ENCODE results near the gene LRCH3. TPM values are rescaled to one million over a fixed set of nuclear protein-coding genes. Genes with fewer than 3 reads are reported as not detected.
A peak's percentile ranks its signal among the peaks of the same experiment; 100 is the strongest.

Gene LRCH3
- total RNA-seq, 1 experiment from 2014 or later: 93.7 TPM

DNA sequence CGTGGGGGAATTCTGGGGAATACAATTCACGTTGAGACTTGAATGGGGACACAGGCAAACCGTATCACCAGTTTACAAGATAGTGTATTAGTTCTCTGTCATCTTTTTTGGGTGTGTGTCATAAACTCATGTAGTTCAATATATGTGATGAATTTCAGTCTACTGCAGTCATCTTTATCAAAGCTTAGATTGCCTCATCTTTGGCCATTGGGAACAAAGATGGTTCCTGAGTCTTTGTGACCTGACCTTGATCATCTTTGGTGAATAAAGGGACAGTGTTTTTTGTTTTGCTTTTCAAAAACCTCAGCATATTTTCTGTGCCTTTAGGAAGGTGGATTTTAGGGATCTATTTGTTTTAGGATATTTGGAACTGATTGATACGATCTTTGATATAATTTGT, 23.3 kb downstream of the LRCH3 start:
- in situ Hi-C loops (cut with HindIII; ENCODE audit: low pct_unique_long_range_greater_than_20kb, low sequenced_read_pairs): no loop called here
- no peak for DNase-seq (ENCODE audit: low read depth, low spot score)

DNA sequence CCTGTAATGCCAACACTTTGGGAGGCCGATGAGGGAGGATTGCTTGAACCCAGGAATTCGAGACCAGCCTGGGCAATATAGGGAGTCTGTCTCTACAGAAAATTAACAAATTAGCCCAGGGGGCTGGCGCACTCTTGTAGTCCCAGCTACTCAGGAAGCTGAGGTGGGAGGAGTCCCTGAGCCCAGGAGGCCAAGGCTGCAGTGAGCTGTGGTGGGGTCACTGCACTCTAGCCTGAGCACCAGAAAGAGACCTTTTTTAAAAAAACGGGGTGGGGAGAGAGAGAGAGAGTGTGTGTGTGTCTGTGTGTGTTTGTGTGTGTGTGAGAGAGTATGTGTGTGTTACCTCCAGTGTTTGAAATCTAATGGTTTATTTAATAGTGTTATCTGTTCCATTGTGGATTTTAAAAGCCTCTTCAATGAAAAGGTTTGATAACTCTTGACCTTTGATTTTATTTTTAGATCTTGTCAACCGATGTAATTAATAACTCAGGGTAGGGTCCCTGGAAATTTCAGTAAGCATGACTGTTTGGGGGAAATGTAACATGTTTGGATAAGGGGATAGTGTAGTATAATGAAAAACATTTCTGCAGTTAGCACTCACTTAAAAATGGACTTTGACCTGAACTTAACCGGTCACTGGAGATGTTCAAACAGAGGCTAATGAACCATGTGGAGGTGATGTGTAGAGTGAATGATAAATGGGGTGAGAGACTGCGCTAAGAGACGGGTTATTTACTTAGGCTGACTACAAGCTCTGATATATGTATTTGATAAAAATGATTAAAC, 29.7 kb downstream of the LRCH3 start:
- DNase-seq (ENCODE audit: low read depth, low spot score): no peak
- in situ Hi-C loops (cut with HindIII; ENCODE audit: low pct_unique_long_range_greater_than_20kb, low sequenced_read_pairs): no loop called here

DNA sequence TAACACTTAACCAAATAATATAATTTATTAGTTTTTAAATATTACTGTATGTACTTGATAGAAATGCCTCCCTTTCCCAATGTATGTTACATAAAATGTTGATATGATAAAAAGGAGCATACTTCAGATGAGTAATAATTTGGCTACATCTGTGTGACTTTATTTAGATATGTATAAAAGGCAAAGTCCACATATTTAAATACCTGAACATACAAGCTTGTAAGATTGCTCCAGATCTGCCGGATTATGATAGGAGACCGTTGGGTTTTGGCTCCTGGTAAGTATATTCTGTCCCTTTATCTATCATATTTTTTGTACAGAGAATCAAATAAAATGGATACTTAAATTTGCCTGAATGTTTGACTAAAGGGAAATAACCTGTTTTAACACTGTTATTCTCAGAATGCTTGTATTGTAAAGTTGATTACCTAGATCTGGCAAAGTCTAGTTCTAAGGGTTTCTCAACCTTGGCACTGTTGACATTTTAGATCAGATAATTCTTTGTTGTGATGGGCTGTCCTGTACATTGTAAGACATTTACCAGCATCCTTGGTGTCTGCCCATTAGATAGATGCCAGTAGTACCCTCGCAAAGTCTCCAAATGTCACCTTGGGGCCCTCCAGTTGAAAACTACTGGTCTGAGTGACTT, 38.5 kb downstream of the LRCH3 start:
- no peak for DNase-seq (ENCODE audit: low read depth, low spot score)
- in situ Hi-C loops (cut with HindIII; ENCODE audit: low pct_unique_long_range_greater_than_20kb, low sequenced_read_pairs): no loop called here

DNA sequence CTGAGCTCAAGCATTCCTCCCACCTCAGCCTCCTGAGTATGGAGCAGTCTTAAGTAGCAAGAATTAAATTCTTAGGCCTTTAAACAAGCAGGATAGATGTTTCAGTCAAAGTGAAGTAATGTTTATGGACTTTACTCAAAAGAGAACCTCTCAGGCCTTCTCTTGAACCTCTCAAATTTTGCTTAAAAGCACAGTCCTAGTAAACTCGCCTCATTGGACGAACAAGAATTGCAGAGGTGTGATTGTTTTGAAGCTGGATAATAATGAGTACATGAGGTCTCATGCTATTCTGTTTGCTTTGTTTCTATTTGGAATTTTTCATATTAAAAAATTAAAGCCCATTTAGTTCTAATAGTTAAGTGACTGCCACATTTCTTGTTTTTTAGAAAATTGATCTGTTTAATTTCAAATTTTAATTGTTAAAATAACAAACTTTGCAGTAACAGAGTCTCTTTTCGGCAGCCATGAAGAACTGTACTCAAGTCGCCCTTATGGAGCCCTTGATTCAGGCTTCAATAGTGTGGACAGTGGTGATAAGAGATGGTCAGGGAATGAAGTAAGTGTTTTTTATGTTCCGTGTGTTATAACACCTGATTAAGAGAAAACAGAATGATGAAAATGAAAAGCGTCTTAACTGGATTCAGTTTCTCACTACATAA, 39.4 kb downstream of the LRCH3 start:
- DNase-seq (ENCODE audit: low read depth, low spot score): no peak
- in situ Hi-C loops (cut with HindIII; ENCODE audit: low pct_unique_long_range_greater_than_20kb, low sequenced_read_pairs): no loop called here

DNA sequence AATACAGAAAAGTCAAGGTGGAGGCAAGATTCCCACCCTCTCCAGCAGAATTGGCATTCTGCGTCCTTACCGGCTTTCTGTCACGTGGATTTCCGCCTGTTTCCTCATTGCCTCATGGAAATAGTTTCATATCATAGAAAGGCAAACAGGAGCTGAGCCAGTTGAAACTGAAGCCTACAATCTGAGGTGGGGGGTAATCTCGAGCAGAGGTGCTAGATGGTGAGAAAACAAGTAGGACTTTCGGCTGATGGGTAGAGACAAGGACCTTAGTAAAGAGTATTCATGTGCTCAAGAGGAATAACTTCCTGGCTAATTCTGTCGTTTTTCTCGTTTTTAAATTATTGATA, 39.9 kb downstream of the LRCH3 start:
- DNase-seq (ENCODE audit: low read depth, low spot score): no peak
- in situ Hi-C loops (cut with HindIII; ENCODE audit: low pct_unique_long_range_greater_than_20kb, low sequenced_read_pairs): no loop called here

DNA sequence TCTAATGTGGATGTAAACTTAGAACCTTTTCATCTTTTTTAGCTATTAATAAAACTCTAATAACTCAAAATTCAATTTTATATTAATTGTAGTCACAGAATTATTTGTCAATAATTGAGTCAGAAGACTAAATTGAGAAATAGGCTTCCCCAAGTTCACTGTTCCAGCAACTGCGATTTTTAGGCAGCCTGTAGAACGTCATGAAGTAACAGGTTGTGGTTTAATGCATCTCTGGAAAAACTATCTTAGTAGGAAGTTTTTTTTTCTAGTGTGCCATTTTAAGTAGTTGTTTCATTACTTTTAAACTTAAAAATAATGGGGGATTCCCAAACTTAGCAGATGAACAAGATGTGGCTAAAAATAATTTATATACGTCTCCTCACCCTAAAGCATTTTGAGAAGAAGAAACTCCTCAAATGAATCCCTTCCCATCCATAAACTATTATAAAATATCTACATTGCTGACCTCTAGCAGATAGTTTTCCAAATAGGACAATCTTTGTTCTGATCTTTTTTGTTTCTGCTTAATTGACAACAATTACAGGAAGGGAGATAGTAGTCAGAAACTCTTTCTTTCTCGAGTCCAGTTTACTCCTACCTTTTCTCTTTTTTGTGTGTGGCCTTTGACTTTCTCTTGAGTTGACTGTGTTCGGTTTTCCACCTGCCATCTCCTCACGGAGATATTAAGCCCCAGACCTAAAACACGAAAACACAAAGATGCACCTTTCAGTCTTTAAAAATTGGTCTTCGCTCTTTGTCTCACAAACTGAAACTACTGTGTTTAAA, 43.1 kb downstream of the LRCH3 start:
- DNase-seq (ENCODE audit: low read depth, low spot score): no peak
- in situ Hi-C loops (cut with HindIII; ENCODE audit: low pct_unique_long_range_greater_than_20kb, low sequenced_read_pairs): no loop called here

DNA sequence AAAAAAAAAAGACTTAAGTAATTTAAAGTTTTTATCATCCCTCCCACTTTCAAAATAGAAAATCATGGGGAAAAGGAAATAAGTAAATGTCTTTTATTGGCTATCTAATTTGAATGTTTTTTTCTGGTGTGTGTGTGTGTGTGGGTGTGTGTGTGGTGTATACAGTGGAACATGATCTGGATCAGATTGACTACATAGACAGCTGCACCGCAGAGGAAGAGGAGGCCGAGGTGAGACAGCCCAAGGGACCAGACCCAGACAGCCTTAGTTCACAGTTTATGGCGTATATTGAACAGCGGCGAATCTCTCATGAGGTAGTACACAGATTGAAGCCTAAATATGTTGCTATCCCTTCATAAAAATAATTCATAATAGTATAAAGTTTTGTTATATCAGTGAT, 44.5 kb downstream of the LRCH3 start:
- in situ Hi-C loops (cut with HindIII; ENCODE audit: low pct_unique_long_range_greater_than_20kb, low sequenced_read_pairs): no loop called here
- no peak for DNase-seq (ENCODE audit: low read depth, low spot score)

DNA sequence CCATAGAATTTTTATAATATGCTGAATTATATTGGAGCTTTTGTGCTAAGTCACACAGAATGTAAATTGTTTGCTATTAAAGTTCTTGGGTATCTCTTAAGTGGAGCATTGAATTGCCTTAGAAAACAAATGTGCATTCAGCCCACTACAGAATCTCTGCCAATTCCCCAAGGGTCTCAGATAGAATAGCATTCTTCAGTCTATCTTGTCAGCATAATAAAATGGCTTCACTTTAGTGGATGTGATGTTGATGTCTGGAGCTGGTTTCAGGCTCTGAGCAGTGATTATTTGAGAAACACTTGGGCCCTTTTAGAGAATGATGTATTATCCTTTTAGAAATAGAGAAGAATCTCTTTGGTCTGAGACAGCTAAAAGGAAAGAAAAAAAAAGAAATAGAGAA, 45.2 kb downstream of the LRCH3 start:
- in situ Hi-C loops (cut with HindIII; ENCODE audit: low pct_unique_long_range_greater_than_20kb, low sequenced_read_pairs): no loop called here
- peak; percentile 90 for DNase-seq (ENCODE audit: low read depth, low spot score)

DNA sequence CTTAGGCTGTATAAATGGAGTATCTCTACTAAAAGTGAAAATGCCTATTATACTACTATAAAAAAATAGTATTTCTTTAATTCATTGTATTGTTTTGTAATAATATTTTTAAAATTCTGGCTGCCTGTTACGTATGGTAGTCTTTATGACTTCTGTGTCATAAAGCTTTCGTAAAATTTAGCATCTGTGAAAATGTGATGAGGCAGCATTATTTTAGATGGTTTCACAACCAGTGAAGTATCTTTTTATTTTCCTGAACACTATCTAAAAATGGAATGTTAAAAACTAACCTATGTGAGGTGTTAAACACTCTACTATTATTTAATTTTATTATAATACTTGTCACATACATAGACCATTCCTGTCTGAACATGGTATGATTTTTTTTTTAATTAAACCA, 46.2 kb downstream of the LRCH3 start:
- in situ Hi-C loops (cut with HindIII; ENCODE audit: low pct_unique_long_range_greater_than_20kb, low sequenced_read_pairs): no loop called here
- DNase-seq (ENCODE audit: low read depth, low spot score): no peak

DNA sequence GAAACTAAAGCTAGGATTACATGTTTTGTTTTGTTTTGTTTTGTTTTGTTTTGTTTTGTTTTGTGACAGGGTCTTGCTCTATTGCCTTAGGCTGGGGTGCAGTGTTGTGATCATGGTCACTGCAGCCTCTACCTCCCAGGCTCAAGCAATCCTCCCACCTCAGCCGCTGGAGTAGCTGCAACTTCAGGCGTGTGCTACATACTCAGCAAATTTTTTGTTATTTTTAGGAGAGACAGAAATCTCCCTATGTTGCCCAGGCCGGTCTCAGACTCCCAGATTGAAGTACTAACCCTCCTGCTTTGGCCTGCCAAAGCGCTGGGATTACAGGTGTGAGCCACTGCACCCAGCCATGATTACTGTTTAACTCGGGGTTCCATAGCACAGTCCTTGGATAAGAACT, 50.7 kb downstream of the LRCH3 start:
- no peak for DNase-seq (ENCODE audit: low read depth, low spot score)
- in situ Hi-C loops (cut with HindIII; ENCODE audit: low pct_unique_long_range_greater_than_20kb, low sequenced_read_pairs): no loop called here

DNA sequence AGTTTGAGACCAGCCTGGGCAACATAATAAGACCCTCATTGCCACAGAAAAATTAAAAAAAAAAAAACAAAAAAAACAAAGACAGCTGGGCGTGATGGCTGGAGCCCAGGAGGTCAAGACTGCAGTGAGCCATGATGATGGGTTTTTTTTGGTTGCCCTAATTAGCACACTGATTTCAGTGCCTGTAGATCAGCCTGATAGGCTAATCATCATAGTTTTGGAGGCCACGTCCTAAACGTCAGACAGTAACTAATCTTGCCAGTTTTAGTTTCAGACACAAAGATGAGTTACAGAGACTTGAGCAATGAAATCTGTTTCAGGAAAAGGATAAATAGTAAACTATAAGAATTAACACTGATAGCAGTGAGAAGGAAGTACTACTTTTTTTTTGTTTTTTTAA, 55.4 kb downstream of the LRCH3 start:
- in situ Hi-C loops (cut with HindIII; ENCODE audit: low pct_unique_long_range_greater_than_20kb, low sequenced_read_pairs): no loop called here
- DNase-seq (ENCODE audit: low read depth, low spot score): no peak

DNA sequence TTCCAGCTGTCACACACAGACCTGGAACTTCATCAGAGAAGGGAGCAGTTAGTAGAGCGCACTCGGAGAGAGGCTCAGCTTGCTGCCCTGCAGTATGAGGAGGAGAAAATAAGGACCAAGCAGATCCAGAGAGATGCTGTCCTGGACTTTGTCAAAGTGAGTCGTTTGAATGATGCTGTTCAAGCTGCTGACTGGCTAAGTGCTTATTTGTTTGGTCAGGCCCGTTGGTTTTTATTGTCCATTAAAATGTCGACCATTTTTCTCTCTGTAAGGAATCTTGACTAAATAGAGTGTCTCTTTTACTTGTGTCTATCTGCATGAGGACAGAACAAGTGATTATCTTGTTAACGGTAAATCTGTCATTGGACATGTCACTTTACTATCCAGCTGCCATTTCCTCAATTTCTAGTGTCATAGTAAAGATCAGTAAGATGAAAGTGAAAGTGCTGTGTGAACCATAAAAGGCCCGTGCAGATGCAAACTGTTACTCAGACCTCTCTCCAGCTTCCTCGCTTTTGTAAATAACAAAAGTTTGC, 56.9 kb downstream of the LRCH3 start:
- no peak for DNase-seq (ENCODE audit: low read depth, low spot score)
- in situ Hi-C loops (cut with HindIII; ENCODE audit: low pct_unique_long_range_greater_than_20kb, low sequenced_read_pairs): no loop called here

DNA sequence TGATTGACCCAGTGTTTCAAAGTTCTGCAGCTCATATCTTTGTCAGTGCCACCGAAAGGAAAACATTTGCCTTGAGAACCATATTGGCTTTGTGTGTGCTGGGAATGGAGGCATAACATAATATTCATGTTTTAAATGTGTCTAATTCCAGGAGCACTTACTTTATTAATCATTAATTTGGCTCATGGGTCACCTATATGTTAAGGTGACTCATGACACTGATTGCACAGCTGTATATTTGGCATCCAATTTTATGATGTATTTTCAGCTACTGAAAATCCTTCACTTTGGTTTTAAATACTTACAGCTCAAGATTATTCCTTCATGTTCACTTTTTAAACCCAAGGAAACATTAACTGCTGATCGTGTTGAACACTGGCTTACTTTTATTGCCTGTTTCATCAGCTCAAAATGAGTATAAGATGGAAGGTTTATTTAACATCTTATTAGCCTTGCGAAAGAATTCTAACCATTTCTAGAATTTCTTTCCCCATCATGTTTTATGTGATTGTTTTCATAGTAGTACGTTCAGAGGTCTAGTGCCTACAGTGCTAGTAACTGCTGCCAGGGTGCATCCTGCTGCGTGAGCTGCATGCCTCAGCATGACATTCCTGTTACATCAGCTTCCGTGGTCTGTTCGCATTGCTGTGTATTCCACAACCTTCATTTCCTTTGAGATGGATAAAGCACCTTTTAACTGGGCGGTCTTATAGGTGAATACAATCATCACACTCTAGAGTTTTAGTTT, 63.7 kb downstream of the LRCH3 start:
- no peak for DNase-seq (ENCODE audit: low read depth, low spot score)
- in situ Hi-C loops (cut with HindIII; ENCODE audit: low pct_unique_long_range_greater_than_20kb, low sequenced_read_pairs): no loop called here

DNA sequence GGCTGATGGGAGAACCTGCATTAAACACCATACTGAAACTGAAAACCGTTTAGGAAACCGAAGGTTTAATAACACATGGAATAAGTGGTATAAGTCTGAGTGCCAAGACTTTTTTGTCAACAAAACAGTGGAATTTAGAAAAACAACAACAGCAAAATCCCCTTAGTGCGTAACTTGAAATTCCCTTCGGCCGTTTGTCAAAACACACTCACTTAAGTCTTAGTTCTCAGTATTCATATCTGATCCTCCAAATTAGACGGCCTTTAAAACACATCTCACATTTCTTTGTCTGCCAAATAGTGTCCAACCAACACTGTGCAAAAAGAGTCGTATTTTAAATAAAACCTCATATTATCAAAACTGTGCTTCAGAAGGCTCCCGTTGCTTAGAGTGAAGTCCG, 64.5 kb downstream of the LRCH3 start:
- in situ Hi-C loops (cut with HindIII; ENCODE audit: low pct_unique_long_range_greater_than_20kb, low sequenced_read_pairs): no loop called here
- DNase-seq (ENCODE audit: low read depth, low spot score): no peak

DNA sequence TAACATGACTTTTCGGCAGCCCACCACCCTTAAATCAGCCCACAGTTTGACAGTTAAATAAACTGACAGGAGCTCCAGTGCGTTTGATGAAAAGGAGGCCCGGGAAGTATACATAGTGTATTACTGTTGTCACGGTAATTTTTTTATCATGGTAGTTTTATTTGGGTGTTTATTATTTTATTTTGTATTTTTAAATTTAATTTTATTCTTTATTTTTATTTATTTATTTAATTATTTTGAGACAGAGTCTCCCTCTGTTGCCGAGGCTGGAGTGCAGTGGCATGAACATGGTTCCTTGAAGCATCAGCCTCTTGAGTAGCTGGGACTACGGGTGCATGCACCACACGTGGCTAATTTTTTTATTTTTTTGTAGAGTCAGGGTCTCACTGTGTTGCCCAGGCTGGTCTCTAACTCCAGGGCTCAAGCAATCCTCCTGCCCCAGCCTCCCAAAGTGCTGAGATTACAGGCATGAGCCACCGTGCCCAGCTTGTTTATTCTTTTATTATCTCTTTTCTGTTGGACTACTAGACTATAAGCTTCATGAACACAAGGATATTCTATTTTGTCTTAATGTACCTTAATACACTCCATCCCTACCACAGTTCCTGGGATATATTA, 65.3 kb downstream of the LRCH3 start:
- DNase-seq (ENCODE audit: low read depth, low spot score): no peak
- in situ Hi-C loops (cut with HindIII; ENCODE audit: low pct_unique_long_range_greater_than_20kb, low sequenced_read_pairs): no loop called here

DNA sequence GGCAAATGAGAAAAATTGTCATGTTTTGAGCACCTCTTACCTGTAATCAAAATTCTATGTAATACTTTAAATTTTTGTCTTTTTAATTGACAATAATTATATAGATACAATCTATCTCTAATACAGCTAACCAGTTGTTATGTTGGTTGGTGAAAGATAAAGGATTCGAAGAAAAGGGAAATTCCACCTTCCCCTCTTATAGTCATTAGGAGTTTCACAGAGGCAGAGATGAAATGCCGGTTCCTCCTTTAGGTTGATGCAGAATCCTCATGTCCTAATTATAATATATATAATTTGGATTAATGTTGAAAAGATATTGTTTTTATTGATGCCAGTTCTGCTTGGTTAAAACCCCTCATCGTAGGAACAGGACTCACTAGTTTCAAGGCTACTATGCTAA, 67.1 kb downstream of the LRCH3 start:
- DNase-seq (ENCODE audit: low read depth, low spot score): no peak
- in situ Hi-C loops (cut with HindIII; ENCODE audit: low pct_unique_long_range_greater_than_20kb, low sequenced_read_pairs): no loop called here

DNA sequence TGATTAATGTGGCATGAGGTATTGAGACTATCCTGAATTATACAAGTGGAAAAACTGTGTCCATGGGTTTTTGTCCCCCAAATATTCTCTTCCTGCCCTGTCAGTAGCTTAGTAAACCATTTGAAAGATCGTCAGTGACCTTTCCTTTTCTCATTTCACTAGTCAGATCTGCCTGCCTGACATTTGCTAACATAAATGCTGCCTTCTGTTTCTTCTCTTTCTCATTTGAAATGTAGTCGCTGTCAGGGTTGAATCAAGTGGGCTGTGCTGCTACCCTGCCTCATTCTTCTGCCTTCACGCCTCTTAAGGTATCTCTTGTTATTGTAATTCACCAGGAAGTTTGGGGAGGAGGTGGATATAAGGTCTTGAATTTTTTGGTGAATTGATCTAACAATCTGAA, 67.5 kb downstream of the LRCH3 start:
- in situ Hi-C loops (cut with HindIII; ENCODE audit: low pct_unique_long_range_greater_than_20kb, low sequenced_read_pairs): no loop called here
- DNase-seq (ENCODE audit: low read depth, low spot score): peak; percentile 10

Data from SK-MEL-5 (cell line).